ENCODE measurements around the gene GNG2. TPM values are rescaled to one million over a fixed set of nuclear protein-coding genes. Genes with fewer than 3 reads are reported as not detected.

GNG2 gene
- total RNA-seq, 1 donor from 2014 or later = 25.1 TPM

- Histone ChIP-seq H3K4me3 (ENCODE audit: low read length in 3 of 3) (no peak overlapping the region), H3K27me3 (ENCODE audit: control insufficient read depth in 3 of 3, insufficient read depth in 3 of 3, low read length in 3 of 3) (no peaks in the 10 kb centered on the region), H3K9ac (ENCODE audit: low read depth in 1 of 3, low read length in 3 of 3) (no peak overlapping the region), H3K27ac (ENCODE audit: low read depth, low read length) (no peak overlapping the region), H3K9me3 (ENCODE audit: control insufficient read depth in 3 of 3, low read length in 3 of 3) (no peaks in the 10 kb centered on the region), H3K4me1 (ENCODE audit: control insufficient read depth in 3 of 3, insufficient read depth in 3 of 3, low read length in 3 of 3) (peaks cover 0 to 5% (median 0%) of the 10 kb centered on the region in 3 donors), H3K36me3 (ENCODE audit: control insufficient read depth in 3 of 3, insufficient read depth in 3 of 3, low read length in 3 of 3) (no peaks in the 10 kb centered on the region)
Observed at GRCh38 chr14:51912112-51912786, 51.8 kb downstream of the GNG2 start.

DNA sequence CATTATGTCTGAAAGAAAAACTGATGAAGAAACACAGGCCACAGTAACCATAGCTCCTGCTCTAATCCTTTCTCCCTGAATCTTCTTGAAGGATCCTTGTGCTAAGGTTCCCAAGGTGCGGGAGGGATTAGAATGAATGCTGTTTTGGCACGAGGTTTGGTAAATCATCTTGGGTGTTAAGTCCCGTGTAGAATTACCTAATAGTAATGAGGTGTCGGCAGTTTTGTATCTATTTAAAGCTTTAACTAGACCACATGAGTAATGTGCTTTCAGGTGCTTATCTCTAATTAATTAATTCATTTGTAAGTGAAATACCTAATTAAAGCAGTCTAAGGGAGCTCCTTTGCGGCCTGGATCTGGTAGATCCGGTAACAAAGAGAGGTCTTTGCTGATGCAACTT is 53.9 kb downstream of the GNG2 start:
- H3K27ac ChIP-seq (ENCODE audit: low read depth, low read length) = no peak overlapping the region
- H3K4me1 ChIP-seq (ENCODE audit: control insufficient read depth in 3 of 3, insufficient read depth in 3 of 3, low read length in 3 of 3) = peaks cover 0 to 5% (median 0%) of the 10 kb centered on the region in 3 donors
- no peaks in the 10 kb centered on the region for H3K9me3 ChIP-seq (ENCODE audit: control insufficient read depth in 3 of 3, low read length in 3 of 3)
- no peak overlapping the region for H3K9ac ChIP-seq (ENCODE audit: low read depth in 1 of 3, low read length in 3 of 3)
- H3K36me3 ChIP-seq (ENCODE audit: control insufficient read depth in 3 of 3, insufficient read depth in 3 of 3, low read length in 3 of 3) = no peaks in the 10 kb centered on the region
- H3K4me3 ChIP-seq (ENCODE audit: low read length in 3 of 3) = no peak overlapping the region
- no peaks in the 10 kb centered on the region for H3K27me3 ChIP-seq (ENCODE audit: control insufficient read depth in 3 of 3, insufficient read depth in 3 of 3, low read length in 3 of 3)

GRCh38 chr14:51917193-51917592 is 56.8 kb downstream of the GNG2 start:
- Histone ChIP-seq H3K9ac (ENCODE audit: low read depth in 1 of 3, low read length in 3 of 3) (no peak overlapping the region), H3K36me3 (ENCODE audit: control insufficient read depth in 3 of 3, insufficient read depth in 3 of 3, low read length in 3 of 3) (no peaks in the 10 kb centered on the region), H3K27ac (ENCODE audit: low read depth, low read length) (no peak overlapping the region), H3K4me1 (ENCODE audit: control insufficient read depth in 3 of 3, insufficient read depth in 3 of 3, low read length in 3 of 3) (peaks cover 0 to 5% (median 0%) of the 10 kb centered on the region in 3 donors), H3K9me3 (ENCODE audit: control insufficient read depth in 3 of 3, low read length in 3 of 3) (no peaks in the 10 kb centered on the region), H3K4me3 (ENCODE audit: low read length in 3 of 3) (no peak overlapping the region), H3K27me3 (ENCODE audit: control insufficient read depth in 3 of 3, insufficient read depth in 3 of 3, low read length in 3 of 3) (no peaks in the 10 kb centered on the region)

DNA sequence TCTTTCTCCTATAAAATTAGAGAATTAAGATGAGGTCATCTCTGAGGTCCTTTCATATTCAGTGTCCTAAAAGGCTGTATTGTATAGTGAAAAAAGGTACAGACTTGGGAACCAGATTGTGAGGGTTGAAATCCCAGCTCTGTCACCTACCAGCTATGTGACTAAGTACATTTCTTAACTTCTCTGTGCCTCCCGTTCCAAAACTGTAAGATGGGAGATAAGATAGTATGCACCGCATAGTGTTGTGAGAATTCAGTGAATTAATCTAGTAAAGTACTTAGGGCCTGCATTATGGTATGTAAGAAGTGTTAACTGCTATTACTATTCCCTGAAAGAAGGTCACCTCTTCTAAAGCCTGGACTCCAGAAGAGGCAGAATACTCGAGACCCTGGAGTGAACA is 60.6 kb downstream of the GNG2 start:
- Histone ChIP-seq H3K4me1 (ENCODE audit: control insufficient read depth in 3 of 3, insufficient read depth in 3 of 3, low read length in 3 of 3) (peaks cover 0 to 5% (median 0%) of the 10 kb centered on the region in 3 donors), H3K4me3 (ENCODE audit: low read length in 3 of 3) (no peak overlapping the region), H3K36me3 (ENCODE audit: control insufficient read depth in 3 of 3, insufficient read depth in 3 of 3, low read length in 3 of 3) (no peaks in the 10 kb centered on the region), H3K9ac (ENCODE audit: low read depth in 1 of 3, low read length in 3 of 3) (no peak overlapping the region), H3K9me3 (ENCODE audit: control insufficient read depth in 3 of 3, low read length in 3 of 3) (no peaks in the 10 kb centered on the region), H3K27me3 (ENCODE audit: control insufficient read depth in 3 of 3, insufficient read depth in 3 of 3, low read length in 3 of 3) (no peaks in the 10 kb centered on the region), H3K27ac (ENCODE audit: low read depth, low read length) (no peak overlapping the region)

DNA sequence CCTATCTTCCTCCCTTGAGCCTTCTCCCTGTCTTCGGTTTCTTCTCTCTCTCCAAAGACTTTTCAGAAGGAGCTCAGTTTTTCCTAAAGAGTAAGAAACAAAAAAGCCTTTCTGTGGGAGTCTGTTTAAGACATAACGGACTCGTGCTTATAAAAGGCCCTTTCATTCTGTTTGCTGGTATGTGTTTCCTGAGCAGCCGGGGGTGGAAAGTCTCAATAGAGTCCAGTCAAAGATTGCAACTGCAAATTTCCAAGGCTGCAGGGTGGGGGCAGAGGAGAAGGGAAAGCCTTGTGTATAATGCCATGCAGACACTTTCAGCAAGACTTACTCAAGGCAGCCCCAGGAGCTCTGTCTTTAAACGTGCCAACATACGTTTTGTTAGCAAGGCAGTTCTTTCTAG is 62.2 kb downstream of the GNG2 start:
- no peak overlapping the region for H3K9ac ChIP-seq (ENCODE audit: low read depth in 1 of 3, low read length in 3 of 3)
- no peak overlapping the region for H3K27ac ChIP-seq (ENCODE audit: low read depth, low read length)
- H3K4me3 ChIP-seq (ENCODE audit: low read length in 3 of 3) = no peak overlapping the region
- H3K27me3 ChIP-seq (ENCODE audit: control insufficient read depth in 3 of 3, insufficient read depth in 3 of 3, low read length in 3 of 3) = no peaks in the 10 kb centered on the region
- no peaks in the 10 kb centered on the region for H3K4me1 ChIP-seq (ENCODE audit: control insufficient read depth in 3 of 3, insufficient read depth in 3 of 3, low read length in 3 of 3)
- no peaks in the 10 kb centered on the region for H3K36me3 ChIP-seq (ENCODE audit: control insufficient read depth in 3 of 3, insufficient read depth in 3 of 3, low read length in 3 of 3)
- H3K9me3 ChIP-seq (ENCODE audit: control insufficient read depth in 3 of 3, low read length in 3 of 3) = no peaks in the 10 kb centered on the region

- Histone ChIP-seq H3K27ac (ENCODE audit: low read depth, low read length) (no peak overlapping the region), H3K27me3 (ENCODE audit: control insufficient read depth in 3 of 3, insufficient read depth in 3 of 3, low read length in 3 of 3) (no peaks in the 10 kb centered on the region), H3K36me3 (ENCODE audit: control insufficient read depth in 3 of 3, insufficient read depth in 3 of 3, low read length in 3 of 3) (no peaks in the 10 kb centered on the region), H3K9me3 (ENCODE audit: control insufficient read depth in 3 of 3, low read length in 3 of 3) (no peaks in the 10 kb centered on the region), H3K4me3 (ENCODE audit: low read length in 3 of 3) (no peak overlapping the region), H3K9ac (ENCODE audit: low read depth in 1 of 3, low read length in 3 of 3) (no peak overlapping the region), H3K4me1 (ENCODE audit: control insufficient read depth in 3 of 3, insufficient read depth in 3 of 3, low read length in 3 of 3) (no peaks in the 10 kb centered on the region)
Observed at GRCh38 chr14:51924600-51924999, 64.2 kb downstream of the GNG2 start.

GRCh38 chr14:51925980-51926379 is 65.6 kb downstream of the GNG2 start:
- Histone ChIP-seq H3K27ac (ENCODE audit: low read depth, low read length) (no peak overlapping the region), H3K4me1 (ENCODE audit: control insufficient read depth in 3 of 3, insufficient read depth in 3 of 3, low read length in 3 of 3) (no peaks in the 10 kb centered on the region), H3K36me3 (ENCODE audit: control insufficient read depth in 3 of 3, insufficient read depth in 3 of 3, low read length in 3 of 3) (no peaks in the 10 kb centered on the region), H3K9ac (ENCODE audit: low read depth in 1 of 3, low read length in 3 of 3) (no peak overlapping the region), H3K4me3 (ENCODE audit: low read length in 3 of 3) (no peak overlapping the region), H3K9me3 (ENCODE audit: control insufficient read depth in 3 of 3, low read length in 3 of 3) (no peaks in the 10 kb centered on the region), H3K27me3 (ENCODE audit: control insufficient read depth in 3 of 3, insufficient read depth in 3 of 3, low read length in 3 of 3) (no peaks in the 10 kb centered on the region)

DNA sequence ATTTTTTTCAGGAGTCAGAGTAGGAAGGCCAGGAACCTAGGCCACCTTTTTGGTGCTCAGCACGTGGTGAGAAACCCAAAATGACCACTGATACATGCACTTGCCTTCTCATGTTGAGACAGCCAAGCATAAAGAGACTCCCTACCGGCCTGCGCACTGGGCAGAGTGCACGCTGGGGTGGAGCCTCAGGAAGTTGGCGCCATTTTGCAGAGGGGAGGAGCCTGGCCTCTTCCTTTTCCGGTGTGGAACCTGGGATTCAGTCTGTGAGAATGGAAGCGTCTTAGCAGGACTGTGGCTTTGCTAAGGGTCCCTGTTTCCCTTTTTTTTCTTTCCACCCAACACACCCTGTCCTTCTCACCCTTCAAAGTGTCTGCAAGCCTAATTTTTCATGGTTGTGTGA is 66.0 kb downstream of the GNG2 start:
- no peaks in the 10 kb centered on the region for H3K36me3 ChIP-seq (ENCODE audit: control insufficient read depth in 3 of 3, insufficient read depth in 3 of 3, low read length in 3 of 3)
- H3K4me3 ChIP-seq (ENCODE audit: low read length in 3 of 3) = no peak overlapping the region
- H3K27ac ChIP-seq (ENCODE audit: low read depth, low read length) = no peak overlapping the region
- H3K9ac ChIP-seq (ENCODE audit: low read depth in 1 of 3, low read length in 3 of 3) = no peak overlapping the region
- no peaks in the 10 kb centered on the region for H3K27me3 ChIP-seq (ENCODE audit: control insufficient read depth in 3 of 3, insufficient read depth in 3 of 3, low read length in 3 of 3)
- H3K9me3 ChIP-seq (ENCODE audit: control insufficient read depth in 3 of 3, low read length in 3 of 3) = no peaks in the 10 kb centered on the region
- no peaks in the 10 kb centered on the region for H3K4me1 ChIP-seq (ENCODE audit: control insufficient read depth in 3 of 3, insufficient read depth in 3 of 3, low read length in 3 of 3)

- H3K9ac ChIP-seq (ENCODE audit: low read depth in 1 of 3, low read length in 3 of 3) = no peak overlapping the region
- H3K27ac ChIP-seq (ENCODE audit: low read depth, low read length) = no peak overlapping the region
- no peaks in the 10 kb centered on the region for H3K36me3 ChIP-seq (ENCODE audit: control insufficient read depth in 3 of 3, insufficient read depth in 3 of 3, low read length in 3 of 3)
- no peak overlapping the region for H3K4me3 ChIP-seq (ENCODE audit: low read length in 3 of 3)
- no peaks in the 10 kb centered on the region for H3K4me1 ChIP-seq (ENCODE audit: control insufficient read depth in 3 of 3, insufficient read depth in 3 of 3, low read length in 3 of 3)
- no peaks in the 10 kb centered on the region for H3K27me3 ChIP-seq (ENCODE audit: control insufficient read depth in 3 of 3, insufficient read depth in 3 of 3, low read length in 3 of 3)
- no peaks in the 10 kb centered on the region for H3K9me3 ChIP-seq (ENCODE audit: control insufficient read depth in 3 of 3, low read length in 3 of 3)
Observed at GRCh38 chr14:51928568-51928967, 68.2 kb downstream of the GNG2 start.

DNA sequence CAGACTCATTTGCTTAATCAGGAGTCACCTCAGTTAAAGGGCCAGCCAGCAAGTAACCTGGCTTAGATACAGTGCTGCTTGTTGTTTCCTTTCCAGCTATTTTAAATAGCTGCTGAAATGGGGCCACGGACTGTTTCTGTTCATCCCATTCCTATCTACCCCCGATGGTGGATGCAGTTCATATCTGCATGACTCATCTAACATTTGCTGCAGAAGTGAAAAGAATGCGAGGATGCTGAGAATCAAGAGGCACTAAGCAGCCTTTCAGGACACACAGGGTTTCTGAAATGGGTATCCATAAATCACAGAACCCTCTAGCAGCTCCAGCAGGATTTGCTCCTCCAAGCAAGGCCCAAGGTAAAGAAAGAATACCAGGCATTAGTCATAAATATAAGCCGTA is 68.8 kb downstream of the GNG2 start:
- H3K4me1 ChIP-seq (ENCODE audit: control insufficient read depth in 3 of 3, insufficient read depth in 3 of 3, low read length in 3 of 3) = no peaks in the 10 kb centered on the region
- H3K9ac ChIP-seq (ENCODE audit: low read depth in 1 of 3, low read length in 3 of 3) = no peak overlapping the region
- H3K36me3 ChIP-seq (ENCODE audit: control insufficient read depth in 3 of 3, insufficient read depth in 3 of 3, low read length in 3 of 3) = no peaks in the 10 kb centered on the region
- no peak overlapping the region for H3K4me3 ChIP-seq (ENCODE audit: low read length in 3 of 3)
- no peaks in the 10 kb centered on the region for H3K27me3 ChIP-seq (ENCODE audit: control insufficient read depth in 3 of 3, insufficient read depth in 3 of 3, low read length in 3 of 3)
- H3K9me3 ChIP-seq (ENCODE audit: control insufficient read depth in 3 of 3, low read length in 3 of 3) = no peaks in the 10 kb centered on the region
- no peak overlapping the region for H3K27ac ChIP-seq (ENCODE audit: low read depth, low read length)
